K562 (cell line): ENCODE data around the gene IPCEF1. TPM values are rescaled to one million over a fixed set of nuclear protein-coding genes. Genes with fewer than 3 reads are reported as not detected.

Experiments
- ATAC-seq: fragments of 200-7000 bp; cut with Tn5 transposase; 3 replicates; pipeline ENCODE4 v1.9.1; 2020; ENCODE audit warnings: moderate library complexity
- BruUV-seq: library from RNA; stranded (reverse); fragments of 400-500 nt; replicated peaks from 2 replicates; lab custom pipeline; 2021; lab: Mats Ljungman, UMichigan
- CTCF ChIA-PET: fragments of 300-600 bp; formaldehyde crosslinking; extraction: SDS; loops from one replicate; lab custom pipeline; 2021; ENCODE audit warnings: low intra/inter-chr PET ratio; lab: Yijun Ruan, JAX
- POLR2A ChIA-PET: fragments of 300-600, 350-650 bp; sonication (Branson Sonifier 250); formaldehyde crosslinking; extraction: SDS; loops from one replicate; lab custom pipeline; 2021; ENCODE audit warnings: antibody characterized with exemption, inconsistent platforms; lab: Yijun Ruan, JAX
- DNase-seq, 4 experiments: peaks; one replicate each; pipeline versions ENCODE4 v3.0.0 to v3.0.0-alpha.2; 2011 to 2018; ENCODE audit warnings: low spot score in 3 of 4, mixed read lengths in 3 of 4; ENCODE audit errors: extremely low read depth in 1 of 4
- FAIRE-seq: peaks from 2 replicates; lab custom pipeline; 2011; peaks lifted over from hg19 to GRCh38; lab: Jason Lieb, UNC
- H2AFZ ChIP-seq: 2 replicates; pipeline ENCODE4 v1.6.0; 2011; ENCODE audit warnings: low read depth, low read length, control low read depth, inconsistent platforms
- H3K27ac ChIP-seq: fragments of 200-600 bp; 3 replicates; pipeline ENCODE4 v1.8.0; 2011; ENCODE audit warnings: low read depth, mild to moderate bottlenecking, control low read depth, inconsistent platforms, low read length, moderate library complexity, mixed read lengths; ENCODE audit errors: extremely low read depth
- H3K27me3 ChIP-seq, 2 experiments: fragments of 300-600 bp in 1 of 2; 2 replicates in 1 of 2; 3 replicates in 1 of 2; pipeline versions ENCODE4 v1.6.0 to v1.8.0; 2011; ENCODE audit warnings: inconsistent platforms in 2 of 2, low read length in 2 of 2, mild to moderate bottlenecking in 1 of 2, mixed read lengths in 1 of 2, moderate library complexity in 1 of 2; ENCODE audit not compliant: control insufficient read depth in 2 of 2, insufficient read depth in 2 of 2
- H3K36me3 ChIP-seq: fragments of 300-600 bp; 3 replicates; pipeline ENCODE4 v1.8.0; 2011; ENCODE audit warnings: mild to moderate bottlenecking, low read length, inconsistent platforms; ENCODE audit not compliant: control insufficient read depth, insufficient read depth
- H3K4me1 ChIP-seq, 2 experiments: fragments of 200-600 bp in 1 of 2; replicated peaks in 1 of 2; 2 replicates in 1 of 2; 3 replicates in 1 of 2; pipeline versions ENCODE4 v1.5.1 to v1.8.0; 2011; ENCODE audit warnings: inconsistent platforms in 2 of 2, low read length in 2 of 2, mild to moderate bottlenecking in 1 of 2, mixed read lengths in 1 of 2, moderate library complexity in 1 of 2; ENCODE audit not compliant: control insufficient read depth in 2 of 2, insufficient read depth in 2 of 2
- H3K4me2 ChIP-seq: 2 replicates; pipeline ENCODE4 v1.6.1; 2011; ENCODE audit warnings: low read length, control low read depth, inconsistent platforms, mixed read lengths; ENCODE audit not compliant: insufficient read depth
- H3K4me3 ChIP-seq: fragments of 200-600 bp; sonication (generic), shearing (Covaris generic); 2 replicates; pipeline ENCODE4 v1.5.1; 2016; ENCODE audit warnings: control low read depth, inconsistent platforms
- H3K79me2 ChIP-seq: fragments of 200-600 bp; 3 replicates; pipeline ENCODE4 v1.8.0; 2011; ENCODE audit warnings: low read length, inconsistent platforms; ENCODE audit not compliant: control insufficient read depth, insufficient read depth
- H3K9ac ChIP-seq, 2 experiments: 2 replicates each; pipeline versions ENCODE4 v1.6.0 to v1.6.1; 2011; ENCODE audit warnings: low read depth in 2 of 2, low read length in 2 of 2, control low read depth in 1 of 2, inconsistent platforms in 1 of 2, mild to moderate bottlenecking in 1 of 2, mixed read lengths in 1 of 2; ENCODE audit not compliant: insufficient read depth in 1 of 2
- H3K9me1 ChIP-seq: one replicate; pipeline ENCODE4 v1.6.0; 2011; ENCODE audit warnings: inconsistent platforms, mild to moderate bottlenecking, low read length, moderate library complexity; ENCODE audit not compliant: control insufficient read depth, insufficient read depth
- H3K9me3 ChIP-seq: replicated peaks from 2 replicates; pipeline ENCODE4 v1.5.1; 2011; ENCODE audit warnings: low read depth, low read length, inconsistent platforms; ENCODE audit not compliant: control insufficient read depth, insufficient read depth
- H4K20me1 ChIP-seq: replicated peaks from 2 replicates; pipeline ENCODE4 v1.6.1; 2011; ENCODE audit warnings: low read length, inconsistent platforms, mixed read lengths; ENCODE audit not compliant: control insufficient read depth, insufficient read depth
- ADNP ChIP-seq: fragments of 200-800 bp; sonication (Bioruptor generic); IDR thresholded peaks from 2 replicates; pipeline ENCODE4 v1.6.1; 2016; ENCODE audit warnings: missing genetic modification characterization, missing compliant biosample characterization
- CCNT2 ChIP-seq: IDR thresholded peaks from 2 replicates; pipeline ENCODE4 v1.6.1; 2011; ENCODE audit warnings: borderline replicate concordance, low read depth, mild to moderate bottlenecking, moderate library complexity, mixed read lengths, low read length; ENCODE audit not compliant: insufficient read length; ENCODE audit errors: extremely low read depth
- ETV6 ChIP-seq, 3 experiments: fragments of 150-350 bp in 1 of 3; sonication (generic) in 1 of 3; formaldehyde crosslinking in 1 of 3; IDR thresholded peaks; 2 replicates each; pipeline versions ENCODE4 v1.6.1 to v1.8.0; 2014 to 2022; ENCODE audit warnings: borderline replicate concordance in 2 of 3, low read depth in 2 of 3, antibody characterized with exemption in 1 of 3, low read length in 1 of 3, mild to moderate bottlenecking in 1 of 3, missing genetic modification reagents in 1 of 3
- FIP1L1 ChIP-seq: fragments of 200-400 bp; formaldehyde crosslinking; IDR thresholded peaks from 2 replicates; pipeline ENCODE4 v1.6.1; 2018; ENCODE audit warnings: mild to moderate bottlenecking, low read depth, low read length; ENCODE audit not compliant: poor library complexity, severe bottlenecking
- FOXJ2 ChIP-seq: fragments of 200-800 bp; sonication (Bioruptor generic); IDR thresholded peaks from 2 replicates; pipeline ENCODE4 v1.6.1; 2016; ENCODE audit warnings: missing genetic modification characterization, missing compliant biosample characterization
- FUS ChIP-seq: fragments of 200-400 bp; formaldehyde crosslinking; optimal IDR thresholded peaks from 2 replicates; pipeline ENCODE3; 2017; ENCODE audit warnings: low read depth, low read length
- KDM4B ChIP-seq, 2 experiments: fragments of 450-650 bp in 1 of 2; sonication (generic) in 1 of 2; IDR thresholded peaks; 2 replicates each; pipeline ENCODE4 v1.6.1; 2016 to 2017; ENCODE audit warnings: borderline replicate concordance in 2 of 2, antibody characterized with exemption in 1 of 2, low read depth in 1 of 2, mild to moderate bottlenecking in 1 of 2
- PHF20 ChIP-seq: fragments of 450-650 bp; IDR thresholded peaks from 2 replicates; pipeline ENCODE4 v1.6.1; 2018; ENCODE audit not compliant: partially characterized antibody
- SOX6 ChIP-seq: fragments of 450-650 bp; IDR thresholded peaks from 2 replicates; pipeline ENCODE4 v1.6.1; 2014; ENCODE audit warnings: mild to moderate bottlenecking
- TCF15 ChIP-seq: fragments of 250-450 bp; sonication (Bioruptor Pico); IDR thresholded peaks from 2 replicates; pipeline ENCODE4 v1.8.0; 2022; ENCODE audit warnings: moderate library complexity, mild to moderate bottlenecking, inconsistent platforms
- ZNF165 ChIP-seq: fragments of 250-450 bp; sonication (Bioruptor Pico); IDR thresholded peaks from 2 replicates; pipeline ENCODE4 v1.4.0; 2020; ENCODE audit warnings: borderline replicate concordance
- ZNF23 ChIP-seq: fragments of 250-450 bp; sonication (Bioruptor Pico); IDR thresholded peaks from 2 replicates; pipeline ENCODE4 v1.4.0; 2020; ENCODE audit warnings: mild to moderate bottlenecking
- WGBS: fragments of 100-300 bp; shearing (Covaris generic); methylation state at CpG from one replicate; pipeline ENCODE4 v1.1.6; 2016; ENCODE audit warnings: low coverage, mixed read lengths; ENCODE audit not compliant: insufficient coverage; ENCODE audit errors: missing lambda C conversion rate; 5-methylcytosine and 5-hydroxymethylcytosine counted together
- in situ Hi-C: fragments of 300-500 bp; cut with MboI; formaldehyde crosslinking; loops from 4 replicates; pipeline ENCODE4 v1.15.0; 2018; ENCODE audit warnings: inconsistent platforms, mixed read lengths
- intact Hi-C: fragments of 100-400 bp; cut with micrococcal nuclease; formaldehyde crosslinking; loops from 2 replicates; pipeline ENCODE4 v1.14.2; 2022
- polyA plus RNA-seq, 8 experiments: library from polyadenylated mRNA; depleted of rRNA in 4 of 8; stranded (reverse) in 5 of 8; unstranded in 3 of 8; fragments of >200 nt; fragmentation: Nextera tagmentation in 2 of 8; fragmentation: Illumina TruSeq in 1 of 8; extraction: Ambion mirVana in 2 of 8; extraction: Trizol in 1 of 8; gene quantifications; 2 replicates each; pipeline versions ENCODE4 v1.2.1 to v1.2.3, GENCODE V29; 2011 to 2014; ENCODE audit warnings: inconsistent platforms in 1 of 8, missing spikeins in 1 of 8
- total RNA-seq, 7 experiments: library from RNA; depleted of rRNA in 6 of 7; stranded (reverse); fragments of >200 nt in 6 of 7; fragmentation: Illumina TruSeq in 2 of 7; extraction: Trizol in 2 of 7; gene quantifications; 2 replicates each; pipeline versions ENCODE4 v1.2.1 to v1.2.3, GENCODE V29; 2011 to 2021; ENCODE audit warnings: low replicate concordance in 1 of 7
- TF ChIP-seq, protein P1 (sequence below): sonication (generic); formaldehyde crosslinking; IDR thresholded peaks from 2 replicates; pipeline ENCODE4 v1.8.0; 2023; ENCODE audit warnings: missing genetic modification reagents, mild to moderate bottlenecking, borderline replicate concordance
- TF ChIP-seq, protein P2 (sequence below): sonication (generic); formaldehyde crosslinking; IDR thresholded peaks from 2 replicates; pipeline ENCODE4 v1.8.0; 2022; ENCODE audit warnings: mild to moderate bottlenecking, low read depth, missing genetic modification reagents

IPCEF1 gene
- total and polyA plus RNA-seq, 9 of the 15 experiments (the other 6 are each of a cell fraction or from before 2014, with no cell fraction given) = 0.14 to 0.18 TPM; not detected in 7

- H3K9ac ChIP-seq = no peak overlapping the region
- peaks cover 0 to 5% of the 10 kb centered on the region in 2 experiments; a peak in 2 of 5 replicates for H3K27me3 ChIP-seq
- no peak overlapping the region for H3K4me3 ChIP-seq
- intact Hi-C loops = no loop called here
- no peaks in the 10 kb centered on the region for H3K36me3 ChIP-seq
- no peak overlapping the region for H3K27ac ChIP-seq
- no peak for FAIRE-seq
- H3K4me2 ChIP-seq = no peak overlapping the region
- no peaks in the 10 kb centered on the region for H4K20me1 ChIP-seq
- H3K9me3 ChIP-seq = no peaks in the 10 kb centered on the region
- no peaks in the 10 kb centered on the region for H3K4me1 ChIP-seq
- H3K9me1 ChIP-seq = no peaks in the 10 kb centered on the region
- no peak for DNase-seq
- WGBS = 0% methylated on average over 6 of the region's 6 CpGs
- BruUV-seq = no TSS peak
- H2AFZ ChIP-seq = no peak overlapping the region
- in situ Hi-C loops = no loop called here
- ChIA-PET CTCF (no interaction called here), POLR2A (no interaction called here)
- no peaks in the 10 kb centered on the region for H3K79me2 ChIP-seq
- no peak for ATAC-seq
- TF ChIP-seq ZNF23 (CRISPR knock-in tag) = no peak
- TF ChIP-seq FUS = no peak
- no peak for TF ChIP-seq CCNT2
- no peak for TF ChIP-seq ETV6 (IDR thresholded peaks at IDR 0.05; ENCODE audit: borderline replicate concordance in 1 of 2, low read depth in 2 of 2, low read length in 1 of 2)
- no peak for TF ChIP-seq ETV6 (CRISPR knock-in tag; IDR thresholded peaks at IDR 0.05; ENCODE audit: borderline replicate concordance)
- TF ChIP-seq, protein P1, sequence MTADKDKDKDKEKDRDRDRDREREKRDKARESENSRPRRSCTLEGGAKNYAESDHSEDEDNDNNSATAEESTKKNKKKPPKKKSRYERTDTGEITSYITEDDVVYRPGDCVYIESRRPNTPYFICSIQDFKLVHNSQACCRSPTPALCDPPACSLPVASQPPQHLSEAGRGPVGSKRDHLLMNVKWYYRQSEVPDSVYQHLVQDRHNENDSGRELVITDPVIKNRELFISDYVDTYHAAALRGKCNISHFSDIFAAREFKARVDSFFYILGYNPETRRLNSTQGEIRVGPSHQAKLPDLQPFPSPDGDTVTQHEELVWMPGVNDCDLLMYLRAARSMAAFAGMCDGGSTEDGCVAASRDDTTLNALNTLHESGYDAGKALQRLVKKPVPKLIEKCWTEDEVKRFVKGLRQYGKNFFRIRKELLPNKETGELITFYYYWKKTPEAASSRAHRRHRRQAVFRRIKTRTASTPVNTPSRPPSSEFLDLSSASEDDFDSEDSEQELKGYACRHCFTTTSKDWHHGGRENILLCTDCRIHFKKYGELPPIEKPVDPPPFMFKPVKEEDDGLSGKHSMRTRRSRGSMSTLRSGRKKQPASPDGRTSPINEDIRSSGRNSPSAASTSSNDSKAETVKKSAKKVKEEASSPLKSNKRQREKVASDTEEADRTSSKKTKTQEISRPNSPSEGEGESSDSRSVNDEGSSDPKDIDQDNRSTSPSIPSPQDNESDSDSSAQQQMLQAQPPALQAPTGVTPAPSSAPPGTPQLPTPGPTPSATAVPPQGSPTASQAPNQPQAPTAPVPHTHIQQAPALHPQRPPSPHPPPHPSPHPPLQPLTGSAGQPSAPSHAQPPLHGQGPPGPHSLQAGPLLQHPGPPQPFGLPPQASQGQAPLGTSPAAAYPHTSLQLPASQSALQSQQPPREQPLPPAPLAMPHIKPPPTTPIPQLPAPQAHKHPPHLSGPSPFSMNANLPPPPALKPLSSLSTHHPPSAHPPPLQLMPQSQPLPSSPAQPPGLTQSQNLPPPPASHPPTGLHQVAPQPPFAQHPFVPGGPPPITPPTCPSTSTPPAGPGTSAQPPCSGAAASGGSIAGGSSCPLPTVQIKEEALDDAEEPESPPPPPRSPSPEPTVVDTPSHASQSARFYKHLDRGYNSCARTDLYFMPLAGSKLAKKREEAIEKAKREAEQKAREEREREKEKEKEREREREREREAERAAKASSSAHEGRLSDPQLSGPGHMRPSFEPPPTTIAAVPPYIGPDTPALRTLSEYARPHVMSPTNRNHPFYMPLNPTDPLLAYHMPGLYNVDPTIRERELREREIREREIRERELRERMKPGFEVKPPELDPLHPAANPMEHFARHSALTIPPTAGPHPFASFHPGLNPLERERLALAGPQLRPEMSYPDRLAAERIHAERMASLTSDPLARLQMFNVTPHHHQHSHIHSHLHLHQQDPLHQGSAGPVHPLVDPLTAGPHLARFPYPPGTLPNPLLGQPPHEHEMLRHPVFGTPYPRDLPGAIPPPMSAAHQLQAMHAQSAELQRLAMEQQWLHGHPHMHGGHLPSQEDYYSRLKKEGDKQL (CRISPR knock-in tag) = no peak
- TF ChIP-seq ADNP (tag) = no peak
- TF ChIP-seq KDM4B (IDR thresholded peaks at IDR 0.05; ENCODE audit: borderline replicate concordance in 2 of 2, low read depth in 1 of 2) = no peak
- TF ChIP-seq, protein P2, sequence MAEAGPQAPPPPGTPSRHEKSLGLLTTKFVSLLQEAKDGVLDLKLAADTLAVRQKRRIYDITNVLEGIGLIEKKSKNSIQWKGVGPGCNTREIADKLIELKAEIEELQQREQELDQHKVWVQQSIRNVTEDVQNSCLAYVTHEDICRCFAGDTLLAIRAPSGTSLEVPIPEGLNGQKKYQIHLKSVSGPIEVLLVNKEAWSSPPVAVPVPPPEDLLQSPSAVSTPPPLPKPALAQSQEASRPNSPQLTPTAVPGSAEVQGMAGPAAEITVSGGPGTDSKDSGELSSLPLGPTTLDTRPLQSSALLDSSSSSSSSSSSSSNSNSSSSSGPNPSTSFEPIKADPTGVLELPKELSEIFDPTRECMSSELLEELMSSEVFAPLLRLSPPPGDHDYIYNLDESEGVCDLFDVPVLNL (CRISPR knock-in tag) = no peak
- TF ChIP-seq FIP1L1 = no peak
- no peak for TF ChIP-seq SOX6
- TF ChIP-seq TCF15 (CRISPR knock-in tag) = no peak
- no peak for TF ChIP-seq ZNF165 (CRISPR knock-in tag)
- no peak for TF ChIP-seq FOXJ2 (tag)
- TF ChIP-seq PHF20 = no peak
Observed at GRCh38 chr6:154222716-154223115, 133.9 kb downstream of the IPCEF1 start.
